Caco-2 (cell line): ENCODE measurements around the gene MS4A7. TPM values are rescaled to one million over a fixed set of nuclear protein-coding genes. Genes with fewer than 3 reads are reported as not detected.

ENCODE experiments used
- BruUV-seq: library from RNA; stranded (reverse); fragments of 400-500 nt; replicated peaks from 2 replicates; lab custom pipeline; 2021; lab: Mats Ljungman, UMichigan
- CTCF ChIA-PET: fragments of 300-600 bp; sonication (Branson Sonifier 250); formaldehyde crosslinking; loops from one replicate; lab custom pipeline; 2022; ENCODE audit warnings: antibody characterized with exemption; lab: Charles Lee
- POLR2A ChIA-PET: fragments of 300-600 bp; sonication (Branson Sonifier 250); formaldehyde crosslinking; loops from one replicate; lab custom pipeline; 2022; ENCODE audit warnings: antibody characterized with exemption; lab: Charles Lee
- DNase-seq, 2 experiments: peaks; one replicate each; pipeline versions ENCODE4 v3.0.0 to v3.0.0-alpha.2; 2020 to 2022
- H3K27me3 ChIP-seq: replicated peaks from 2 replicates; pipeline ENCODE4 v1.6.0; 2011; ENCODE audit warnings: low read length; ENCODE audit not compliant: control insufficient read depth, insufficient read depth
- H3K36me3 ChIP-seq: 2 replicates; pipeline ENCODE4 v1.5.1; 2011; ENCODE audit warnings: low read length; ENCODE audit not compliant: control insufficient read depth, insufficient read depth
- H3K4me1 ChIP-seq: fragments of 250-450 bp; sonication (Bioruptor Pico); 2 replicates; pipeline ENCODE4 v1.5.1; 2020; ENCODE audit warnings: mild to moderate bottlenecking
- H3K4me3 ChIP-seq: 2 replicates; pipeline ENCODE4 v1.5.1; 2011; ENCODE audit warnings: low read depth, mild to moderate bottlenecking, control low read depth, low read length
- H3K9me3 ChIP-seq: fragments of 250-450 bp; sonication (Bioruptor Pico); 2 replicates; pipeline ENCODE4 v1.5.1; 2020; ENCODE audit warnings: mild to moderate bottlenecking, moderate library complexity
- H3K27ac Mint-ChIP-seq: one replicate; pipeline ENCODE4 v1.8.0; 2022; ENCODE audit warnings: mixed read lengths; ENCODE audit not compliant: unreplicated experiment
- H3K27me3 Mint-ChIP-seq: one replicate; pipeline ENCODE4 v1.8.0; 2022; ENCODE audit warnings: mixed read lengths; ENCODE audit not compliant: insufficient read depth, unreplicated experiment
- H3K36me3 Mint-ChIP-seq: one replicate; pipeline ENCODE4 v1.8.0; 2022; ENCODE audit warnings: mild to moderate bottlenecking, mixed read lengths; ENCODE audit not compliant: insufficient read depth, unreplicated experiment
- H3K4me1 Mint-ChIP-seq: one replicate; pipeline ENCODE4 v1.8.0; 2022; ENCODE audit warnings: low read depth, mixed read lengths; ENCODE audit not compliant: unreplicated experiment
- H3K4me3 Mint-ChIP-seq: one replicate; pipeline ENCODE4 v1.8.0; 2022; ENCODE audit warnings: mild to moderate bottlenecking, moderate library complexity, mixed read lengths; ENCODE audit not compliant: unreplicated experiment
- H3K9me3 Mint-ChIP-seq: one replicate; pipeline ENCODE4 v1.8.0; 2022; ENCODE audit warnings: mixed read lengths; ENCODE audit not compliant: unreplicated experiment
- intact Hi-C: fragments of 100-400 bp; cut with micrococcal nuclease; formaldehyde crosslinking; loops from one replicate; pipeline ENCODE4 v1.10.0; 2022; ENCODE audit not compliant: unreplicated experiment
- total RNA-seq: library from RNA; stranded (reverse); gene quantifications from 2 replicates; pipeline ENCODE4 v1.2.3, GENCODE V29; 2022
- TF ChIP-seq, protein P1 (sequence below), 2 experiments: fragments of 200-600 bp in 1 of 2; IDR thresholded peaks; 1 replicate in 1 of 2; 2 replicates in 1 of 2; pipeline versions ENCODE4 v1.5.1 to v1.8.0; 2011 to 2022; ENCODE audit warnings: antibody characterized with exemption in 1 of 2, control low read depth in 1 of 2, inconsistent platforms in 1 of 2, low read depth in 1 of 2, low read length in 1 of 2, mild to moderate bottlenecking in 1 of 2, moderate library complexity in 1 of 2; ENCODE audit not compliant: insufficient read depth in 1 of 2, severe bottlenecking in 1 of 2, unreplicated experiment in 1 of 2

MS4A7 gene
- total RNA-seq, 1 experiment from 2014 or later = not detected

DNA sequence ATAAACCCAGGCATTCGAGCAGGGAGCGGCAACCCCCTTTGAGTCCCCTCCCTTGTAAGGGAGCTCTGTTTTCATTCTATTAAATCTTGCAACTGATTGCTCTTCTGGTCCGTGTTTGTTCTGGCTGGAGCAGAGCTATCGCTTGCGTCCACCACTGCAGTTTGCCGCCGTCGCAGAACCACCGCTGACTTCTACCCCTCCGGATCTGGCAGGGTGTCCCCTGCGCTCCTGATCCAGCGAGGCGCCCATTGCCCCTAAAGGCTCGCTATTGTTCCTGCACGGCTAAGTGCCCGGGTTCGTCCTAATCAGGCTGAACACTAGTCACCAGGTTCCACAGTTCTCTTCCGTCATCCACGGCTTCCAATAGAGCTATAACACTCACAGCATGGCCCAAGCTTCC is 10.4 kb upstream of the MS4A7 start:
- H3K9me3 Mint-ChIP-seq = peaks cover 12% of the 10 kb centered on the region
- H3K4me1 ChIP-seq = peaks cover 23% of the 10 kb centered on the region
- H3K4me3 Mint-ChIP-seq = no peak overlapping the region
- no TSS peak for BruUV-seq
- H3K4me3 ChIP-seq = no peak overlapping the region
- H3K36me3 ChIP-seq = no peaks in the 10 kb centered on the region
- intact Hi-C loops = no loop called here
- H3K4me1 Mint-ChIP-seq = peaks cover 20% of the 10 kb centered on the region
- no peaks in the 10 kb centered on the region for H3K36me3 Mint-ChIP-seq
- no peaks in the 10 kb centered on the region for H3K27me3 ChIP-seq
- 0 out of 2 replicates have a peak, but pooled peaks cover 4% of the 10 kb centered on the region for H3K9me3 ChIP-seq
- H3K27ac Mint-ChIP-seq = peak overlapping the region; percentile 45
- CTCF ChIA-PET = no interaction called here
- POLR2A ChIA-PET = no interaction called here
- no peaks in the 10 kb centered on the region for H3K27me3 Mint-ChIP-seq
- TF ChIP-seq, protein P1, sequence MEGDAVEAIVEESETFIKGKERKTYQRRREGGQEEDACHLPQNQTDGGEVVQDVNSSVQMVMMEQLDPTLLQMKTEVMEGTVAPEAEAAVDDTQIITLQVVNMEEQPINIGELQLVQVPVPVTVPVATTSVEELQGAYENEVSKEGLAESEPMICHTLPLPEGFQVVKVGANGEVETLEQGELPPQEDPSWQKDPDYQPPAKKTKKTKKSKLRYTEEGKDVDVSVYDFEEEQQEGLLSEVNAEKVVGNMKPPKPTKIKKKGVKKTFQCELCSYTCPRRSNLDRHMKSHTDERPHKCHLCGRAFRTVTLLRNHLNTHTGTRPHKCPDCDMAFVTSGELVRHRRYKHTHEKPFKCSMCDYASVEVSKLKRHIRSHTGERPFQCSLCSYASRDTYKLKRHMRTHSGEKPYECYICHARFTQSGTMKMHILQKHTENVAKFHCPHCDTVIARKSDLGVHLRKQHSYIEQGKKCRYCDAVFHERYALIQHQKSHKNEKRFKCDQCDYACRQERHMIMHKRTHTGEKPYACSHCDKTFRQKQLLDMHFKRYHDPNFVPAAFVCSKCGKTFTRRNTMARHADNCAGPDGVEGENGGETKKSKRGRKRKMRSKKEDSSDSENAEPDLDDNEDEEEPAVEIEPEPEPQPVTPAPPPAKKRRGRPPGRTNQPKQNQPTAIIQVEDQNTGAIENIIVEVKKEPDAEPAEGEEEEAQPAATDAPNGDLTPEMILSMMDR (IDR thresholded peaks at IDR 0.05; ENCODE audit: insufficient read depth in 1 of 2, low read depth in 1 of 2, low read length in 1 of 2, severe bottlenecking in 1 of 2, unreplicated experiment in 1 of 2) = no peak
- no peak for DNase-seq

DNA sequence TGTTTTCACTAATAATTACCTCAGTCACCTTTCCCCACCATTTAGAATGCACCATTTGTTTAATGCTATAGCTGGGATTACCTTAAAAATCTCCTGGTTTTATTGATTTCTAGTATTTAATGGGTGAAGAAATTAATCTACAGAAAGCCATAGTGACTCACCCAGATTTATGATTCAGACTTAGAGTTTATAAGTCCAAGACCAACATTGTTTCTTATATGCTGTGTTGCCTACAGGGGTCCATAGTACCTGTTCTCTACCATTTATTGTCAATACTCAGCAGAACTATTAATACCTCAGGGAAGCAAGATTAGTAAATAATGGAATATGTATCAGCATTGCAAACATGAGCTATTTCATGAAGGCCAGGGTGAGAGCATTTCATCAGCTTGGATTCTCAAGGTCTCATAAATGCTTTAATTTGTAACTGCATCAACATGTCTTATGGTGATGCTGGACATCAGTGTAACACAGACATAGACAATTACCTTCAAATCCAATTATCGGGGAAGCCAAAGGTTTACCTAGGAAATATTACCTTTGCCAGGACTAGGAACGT is 8.0 kb upstream of the MS4A7 start:
- POLR2A ChIA-PET = no interaction called here
- Histone ChIP-seq H3K4me3 (no peak overlapping the region), H3K27me3 (no peaks in the 10 kb centered on the region), H3K4me1 (peaks cover 23% of the 10 kb centered on the region), H3K9me3 (0 out of 2 replicates have a peak, but pooled peaks cover 4% of the 10 kb centered on the region), H3K36me3 (no peaks in the 10 kb centered on the region)
- CTCF ChIA-PET = no interaction called here
- Mint-ChIP-seq H3K27me3 (no peaks in the 10 kb centered on the region), H3K4me3 (peak overlapping the region; percentile 46), H3K27ac (peak overlapping the region; percentile 84), H3K4me1 (peaks cover 20% of the 10 kb centered on the region), H3K36me3 (no peaks in the 10 kb centered on the region), H3K9me3 (peaks cover 12% of the 10 kb centered on the region)
- TF ChIP-seq, protein P1 (IDR thresholded peaks at IDR 0.05; ENCODE audit: insufficient read depth in 1 of 2, low read depth in 1 of 2, low read length in 1 of 2, severe bottlenecking in 1 of 2, unreplicated experiment in 1 of 2) = no peak
- no peak for DNase-seq
- no TSS peak for BruUV-seq
- intact Hi-C loops = no loop called here

DNA sequence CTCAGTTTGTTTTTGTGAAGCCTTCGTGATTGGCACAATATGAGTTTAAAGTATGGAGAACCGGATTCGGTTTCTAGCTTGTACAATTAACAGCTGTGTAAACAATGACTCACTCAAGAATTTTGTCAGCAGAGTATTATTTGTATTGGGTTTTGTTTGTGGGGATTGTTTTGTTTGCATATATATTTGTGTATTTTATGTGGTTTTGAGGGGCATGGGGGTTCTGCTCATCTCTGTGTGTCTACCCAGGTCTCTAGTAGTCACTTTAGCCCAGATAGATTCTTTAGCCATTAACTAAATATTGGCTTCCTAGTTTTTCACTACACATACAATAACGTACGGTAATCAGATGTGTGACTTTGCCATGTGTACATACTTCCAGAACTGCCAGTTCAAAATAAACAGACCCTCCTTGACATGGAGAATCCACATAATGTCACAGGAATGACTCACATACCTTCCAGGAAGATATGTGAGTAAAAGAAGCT is 7.5 kb upstream of the MS4A7 start:
- Histone ChIP-seq H3K9me3 (0 out of 2 replicates have a peak, but pooled peaks cover 4% of the 10 kb centered on the region), H3K4me3 (no peak overlapping the region), H3K36me3 (no peaks in the 10 kb centered on the region), H3K27me3 (no peaks in the 10 kb centered on the region), H3K4me1 (peaks cover 23% of the 10 kb centered on the region)
- H3K36me3 Mint-ChIP-seq = no peaks in the 10 kb centered on the region
- peak overlapping the region; percentile 84 for H3K27ac Mint-ChIP-seq
- TF ChIP-seq, protein P1 (IDR thresholded peaks at IDR 0.05; ENCODE audit: insufficient read depth in 1 of 2, low read depth in 1 of 2, low read length in 1 of 2, severe bottlenecking in 1 of 2, unreplicated experiment in 1 of 2) = no peak
- BruUV-seq = no TSS peak
- H3K4me1 Mint-ChIP-seq = peaks cover 20% of the 10 kb centered on the region
- H3K9me3 Mint-ChIP-seq = peaks cover 12% of the 10 kb centered on the region
- CTCF ChIA-PET = no interaction called here
- no peaks in the 10 kb centered on the region for H3K27me3 Mint-ChIP-seq
- H3K4me3 Mint-ChIP-seq = peak overlapping the region; percentile 46
- intact Hi-C loops = no loop called here
- DNase-seq = peak in 1 of 2 experiments; percentile 42
- POLR2A ChIA-PET = no interaction called here
